Spleen (tissue), 7 donors: Measurements from ENCODE around the gene ADCK2.

Source experiments
- POLR2A ChIP-seq, 3 donors: fragments of 450-650 bp; IDR thresholded peaks; one replicate each; pipeline ENCODE4 v1.5.1; 2017; ENCODE audit warnings: antibody characterized with exemption in 3 of 3, mild to moderate bottlenecking in 1 of 3
- POLR2AphosphoS5 ChIP-seq, 3 donors: sonication (generic); formaldehyde crosslinking; IDR thresholded peaks; one replicate each; pipeline ENCODE4 v1.5.1; 2017; ENCODE audit warnings: antibody characterized with exemption in 3 of 3
- TF ChIP-seq, protein P1 (sequence below), 11 experiments: fragments of 200-600 bp in 7 of 11; fragments of 450-650 bp in 4 of 11; sonication (generic) in 4 of 11; IDR thresholded peaks in 8 of 11; conservative IDR thresholded peaks in 3 of 11; 1 replicate in 7 of 11; 2 replicates in 4 of 11; pipeline versions ENCODE4 v1.4.0 to v1.8.0; 2016 to 2021; ENCODE audit warnings: antibody characterized with exemption in 11 of 11, inconsistent platforms in 4 of 11, mild to moderate bottlenecking in 1 of 11
- donor health status: DM: no; HTN: no; CAD: no; lungs with moderate emphysema.
- donor health status: DM: no; HTN: no; CAD: no.
- donor health status: DM: no; HTN: no; CAD: no.

DNA sequence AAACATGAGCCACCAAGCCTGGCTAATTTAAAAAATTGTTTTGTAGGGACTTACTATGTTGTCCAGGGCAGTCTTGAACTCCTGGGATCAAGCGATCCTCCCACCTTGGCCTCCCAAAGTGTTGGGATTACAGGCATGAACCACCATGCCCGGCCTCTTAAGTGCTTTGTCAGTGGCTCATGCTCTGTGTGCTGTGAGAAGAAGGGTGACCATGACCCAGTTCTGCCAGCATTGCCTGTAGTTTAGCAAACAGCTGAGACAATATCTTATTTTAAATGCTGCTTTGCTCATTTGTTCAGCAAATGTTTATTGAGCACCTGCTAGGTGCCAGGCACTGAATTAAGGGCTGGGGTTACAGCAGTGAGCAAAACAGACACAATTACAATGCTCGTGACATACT is 9.0 kb downstream of the ADCK2 start:
- TF ChIP-seq, protein P1, sequence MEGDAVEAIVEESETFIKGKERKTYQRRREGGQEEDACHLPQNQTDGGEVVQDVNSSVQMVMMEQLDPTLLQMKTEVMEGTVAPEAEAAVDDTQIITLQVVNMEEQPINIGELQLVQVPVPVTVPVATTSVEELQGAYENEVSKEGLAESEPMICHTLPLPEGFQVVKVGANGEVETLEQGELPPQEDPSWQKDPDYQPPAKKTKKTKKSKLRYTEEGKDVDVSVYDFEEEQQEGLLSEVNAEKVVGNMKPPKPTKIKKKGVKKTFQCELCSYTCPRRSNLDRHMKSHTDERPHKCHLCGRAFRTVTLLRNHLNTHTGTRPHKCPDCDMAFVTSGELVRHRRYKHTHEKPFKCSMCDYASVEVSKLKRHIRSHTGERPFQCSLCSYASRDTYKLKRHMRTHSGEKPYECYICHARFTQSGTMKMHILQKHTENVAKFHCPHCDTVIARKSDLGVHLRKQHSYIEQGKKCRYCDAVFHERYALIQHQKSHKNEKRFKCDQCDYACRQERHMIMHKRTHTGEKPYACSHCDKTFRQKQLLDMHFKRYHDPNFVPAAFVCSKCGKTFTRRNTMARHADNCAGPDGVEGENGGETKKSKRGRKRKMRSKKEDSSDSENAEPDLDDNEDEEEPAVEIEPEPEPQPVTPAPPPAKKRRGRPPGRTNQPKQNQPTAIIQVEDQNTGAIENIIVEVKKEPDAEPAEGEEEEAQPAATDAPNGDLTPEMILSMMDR (IDR thresholded peaks at IDR 0.05 in 8 of 11, conservative IDR thresholded peaks at IDR 0.05 in 3 of 11), result no peak
- TF ChIP-seq POLR2A (IDR thresholded peaks at IDR 0.05) (no peak), POLR2AphosphoS5 (IDR thresholded peaks at IDR 0.05) (no peak)
